GM12878 (cell line): ENCODE data around the gene RALGDS. TPM values are rescaled to one million over a fixed set of nuclear protein-coding genes. Genes with fewer than 3 reads are reported as not detected.

Source experiments
- CREB1 ChIP-seq: IDR thresholded peaks from 2 replicates; pipeline ENCODE4 v1.6.1; 2012; ENCODE audit warnings: low read depth, mild to moderate bottlenecking, inconsistent platforms
- CREM ChIP-seq: IDR thresholded peaks from 2 replicates; pipeline ENCODE4 v1.6.1; 2014; ENCODE audit warnings: antibody characterized with exemption, low read depth
- E4F1 ChIP-seq: fragments of 450-650 bp; IDR thresholded peaks from 2 replicates; pipeline ENCODE4 v1.6.1; 2018; ENCODE audit warnings: borderline replicate concordance, mild to moderate bottlenecking; ENCODE audit not compliant: partially characterized antibody
- NR2F1 ChIP-seq: fragments of 450-650 bp; conservative IDR thresholded peaks from 2 replicates; pipeline ENCODE4 v1.6.1; 2017; ENCODE audit warnings: mild to moderate bottlenecking
- POLR2A ChIP-seq: IDR thresholded peaks from 2 replicates; pipeline ENCODE4 v1.6.1; 2011; ENCODE audit warnings: low read depth, mild to moderate bottlenecking, low read length
- POLR2AphosphoS2 ChIP-seq: IDR thresholded peaks from 2 replicates; pipeline ENCODE4 v1.6.1; 2011; ENCODE audit warnings: low read depth, mild to moderate bottlenecking, low read length, improper control_type of control experiment, moderate library complexity
- RCOR1 ChIP-seq: conservative IDR thresholded peaks from 2 replicates; pipeline ENCODE4 v1.6.1; 2012; ENCODE audit warnings: low read depth, low read length, improper control_type of control experiment
- SMARCA5 ChIP-seq: fragments of 450-650 bp; IDR thresholded peaks from 2 replicates; pipeline ENCODE4 v1.6.1; 2017; ENCODE audit warnings: mild to moderate bottlenecking
- STAT1 ChIP-seq: fragments of 450-650 bp; conservative IDR thresholded peaks from 2 replicates; pipeline ENCODE4 v1.6.1; 2014; ENCODE audit warnings: antibody characterized with exemption, mild to moderate bottlenecking
- YY1 ChIP-seq: IDR thresholded peaks from 2 replicates; pipeline ENCODE4 v1.6.1; 2011; ENCODE audit warnings: low read depth, mild to moderate bottlenecking, low read length
- ZNF217 ChIP-seq: fragments of 450-650 bp; IDR thresholded peaks from 2 replicates; pipeline ENCODE4 v1.6.1; 2017; ENCODE audit warnings: antibody characterized with exemption, mild to moderate bottlenecking
- polyA plus RNA-seq, 11 experiments: library from polyadenylated mRNA; depleted of rRNA in 4 of 11; unstranded in 6 of 11; stranded (reverse) in 5 of 11; fragments of >200 nt; fragmentation: Nextera tagmentation in 4 of 11; fragmentation: Illumina TruSeq in 1 of 11; extraction: Ambion mirVana in 4 of 11; extraction: Trizol in 1 of 11; gene quantifications; 1 replicate in 1 of 11; 2 replicates in 10 of 11; pipeline versions ENCODE4 v1.2.1 to v1.2.3, GENCODE V29; 2011 to 2016; ENCODE audit warnings: inconsistent platforms in 2 of 11, missing spikeins in 2 of 11, low read depth in 1 of 11
- total RNA-seq, 4 experiments: library from RNA; depleted of rRNA in 3 of 4; stranded (reverse); fragments of >200 nt in 3 of 4; fragmentation: Illumina TruSeq in 1 of 4; extraction: Trizol in 1 of 4; gene quantifications; 2 replicates each; pipeline versions ENCODE4 v1.2.1 to v1.2.3, GENCODE V29; 2013 to 2021
- TF ChIP-seq, protein P1 (sequence below): IDR thresholded peaks from 2 replicates; pipeline ENCODE4 v1.6.1; 2011; ENCODE audit warnings: borderline replicate concordance, low read depth, mild to moderate bottlenecking, moderate library complexity, low read length; ENCODE audit not compliant: insufficient read depth, poor library complexity, severe bottlenecking

The RALGDS gene
- total and polyA plus RNA-seq, 10 of the 15 experiments (the other 5 are each of a cell fraction or from before 2014, with no cell fraction given), result 1.3 to 48.6 (median 21.2) TPM

- TF ChIP-seq, protein P1, sequence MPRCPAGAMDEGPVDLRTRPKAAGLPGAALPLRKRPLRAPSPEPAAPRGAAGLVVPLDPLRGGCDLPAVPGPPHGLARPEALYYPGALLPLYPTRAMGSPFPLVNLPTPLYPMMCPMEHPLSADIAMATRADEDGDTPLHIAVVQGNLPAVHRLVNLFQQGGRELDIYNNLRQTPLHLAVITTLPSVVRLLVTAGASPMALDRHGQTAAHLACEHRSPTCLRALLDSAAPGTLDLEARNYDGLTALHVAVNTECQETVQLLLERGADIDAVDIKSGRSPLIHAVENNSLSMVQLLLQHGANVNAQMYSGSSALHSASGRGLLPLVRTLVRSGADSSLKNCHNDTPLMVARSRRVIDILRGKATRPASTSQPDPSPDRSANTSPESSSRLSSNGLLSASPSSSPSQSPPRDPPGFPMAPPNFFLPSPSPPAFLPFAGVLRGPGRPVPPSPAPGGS, result no peak
- TF ChIP-seq POLR2AphosphoS2 (no peak), CREM (no peak), POLR2A (no peak), RCOR1 (no peak), SMARCA5 (no peak), E4F1 (no peak), ZNF217 (no peak), NR2F1 (no peak), CREB1 (no peak), YY1 (no peak), STAT1 (no peak)
Measured at GRCh38 chr9:133106511-133107244, 14.4 kb downstream of the RALGDS start (continued).
